Endothelial cell (in vitro differentiated cells): Measurements from ENCODE around the gene GDF11. TPM values are rescaled to one million over a fixed set of nuclear protein-coding genes. Genes with fewer than 3 reads are reported as not detected.

Source experiments
- DNase-seq: peaks from one replicate; pipeline ENCODE4 v3.0.0; 2021; ENCODE audit warnings: low spot score
- H3K27ac Mint-ChIP-seq: one replicate; pipeline ENCODE4 v1.8.0; 2021; ENCODE audit warnings: mixed read lengths, inconsistent platforms; ENCODE audit not compliant: unreplicated experiment
- H3K27me3 Mint-ChIP-seq: one replicate; pipeline ENCODE4 v1.8.0; 2021; ENCODE audit warnings: mild to moderate bottlenecking, moderate library complexity, mixed read lengths, inconsistent platforms; ENCODE audit not compliant: unreplicated experiment
- H3K36me3 Mint-ChIP-seq: one replicate; pipeline ENCODE4 v1.8.0; 2021; ENCODE audit warnings: mild to moderate bottlenecking, low read depth, mixed read lengths, inconsistent platforms; ENCODE audit not compliant: unreplicated experiment
- H3K4me1 Mint-ChIP-seq: one replicate; pipeline ENCODE4 v1.8.0; 2021; ENCODE audit warnings: mild to moderate bottlenecking, mixed read lengths, inconsistent platforms; ENCODE audit not compliant: unreplicated experiment
- H3K4me3 Mint-ChIP-seq: one replicate; pipeline ENCODE4 v1.8.0; 2021; ENCODE audit warnings: mild to moderate bottlenecking, mixed read lengths, inconsistent platforms; ENCODE audit not compliant: unreplicated experiment
- H3K9me3 Mint-ChIP-seq: one replicate; pipeline ENCODE4 v1.8.0; 2021; ENCODE audit warnings: mixed read lengths, inconsistent platforms; ENCODE audit not compliant: unreplicated experiment
- total RNA-seq: library from RNA; stranded (reverse); fragmentation: NEBNext Ultra II Directional; extraction: Animal tissue kit (Norgen Biotek cat#: 25700); gene quantifications from one replicate; pipeline ENCODE4 v1.2.1, GENCODE V29; 2021; ENCODE audit not compliant: unreplicated experiment
- TF ChIP-seq, protein P1 (sequence below): fragments of 200-600 bp; sonication (generic); IDR thresholded peaks from one replicate; pipeline ENCODE4 v1.5.0; 2021; ENCODE audit warnings: antibody characterized with exemption; ENCODE audit not compliant: unreplicated experiment

GDF11 gene
- total RNA-seq, 1 donor from 2014 or later = 9.3 TPM

- no peaks in the 10 kb centered on the region for H3K4me1 Mint-ChIP-seq
- TF ChIP-seq, protein P1, sequence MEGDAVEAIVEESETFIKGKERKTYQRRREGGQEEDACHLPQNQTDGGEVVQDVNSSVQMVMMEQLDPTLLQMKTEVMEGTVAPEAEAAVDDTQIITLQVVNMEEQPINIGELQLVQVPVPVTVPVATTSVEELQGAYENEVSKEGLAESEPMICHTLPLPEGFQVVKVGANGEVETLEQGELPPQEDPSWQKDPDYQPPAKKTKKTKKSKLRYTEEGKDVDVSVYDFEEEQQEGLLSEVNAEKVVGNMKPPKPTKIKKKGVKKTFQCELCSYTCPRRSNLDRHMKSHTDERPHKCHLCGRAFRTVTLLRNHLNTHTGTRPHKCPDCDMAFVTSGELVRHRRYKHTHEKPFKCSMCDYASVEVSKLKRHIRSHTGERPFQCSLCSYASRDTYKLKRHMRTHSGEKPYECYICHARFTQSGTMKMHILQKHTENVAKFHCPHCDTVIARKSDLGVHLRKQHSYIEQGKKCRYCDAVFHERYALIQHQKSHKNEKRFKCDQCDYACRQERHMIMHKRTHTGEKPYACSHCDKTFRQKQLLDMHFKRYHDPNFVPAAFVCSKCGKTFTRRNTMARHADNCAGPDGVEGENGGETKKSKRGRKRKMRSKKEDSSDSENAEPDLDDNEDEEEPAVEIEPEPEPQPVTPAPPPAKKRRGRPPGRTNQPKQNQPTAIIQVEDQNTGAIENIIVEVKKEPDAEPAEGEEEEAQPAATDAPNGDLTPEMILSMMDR = no peak
- H3K36me3 Mint-ChIP-seq = no peaks in the 10 kb centered on the region
- H3K27ac Mint-ChIP-seq = no peak overlapping the region
- H3K4me3 Mint-ChIP-seq = no peak overlapping the region
- no peak for DNase-seq
- peaks cover 4% of the 10 kb centered on the region for H3K27me3 Mint-ChIP-seq
- H3K9me3 Mint-ChIP-seq = no peaks in the 10 kb centered on the region
These were observed 46.8 kb upstream of the GDF11 start for GRCh38 chr12:55696141-55696540.

- Mint-ChIP-seq H3K36me3 (peaks cover 4% of the 10 kb centered on the region), H3K4me3 (no peak overlapping the region), H3K9me3 (no peaks in the 10 kb centered on the region), H3K4me1 (no peaks in the 10 kb centered on the region), H3K27me3 (peaks cover 5% of the 10 kb centered on the region), H3K27ac (no peak overlapping the region)
- no peak for DNase-seq
- TF ChIP-seq, protein P1 = no peak
These were observed 46.0 kb upstream of the GDF11 start for GRCh38 chr12:55696796-55697462.

GRCh38 chr12:55697686-55698085 lies 45.2 kb upstream of the GDF11 start:
- Mint-ChIP-seq H3K27ac (no peak overlapping the region), H3K36me3 (peaks cover 4% of the 10 kb centered on the region), H3K4me3 (no peak overlapping the region), H3K27me3 (peaks cover 6% of the 10 kb centered on the region), H3K9me3 (no peaks in the 10 kb centered on the region), H3K4me1 (no peaks in the 10 kb centered on the region)
- TF ChIP-seq, protein P1 = no peak
- no peak for DNase-seq

DNA sequence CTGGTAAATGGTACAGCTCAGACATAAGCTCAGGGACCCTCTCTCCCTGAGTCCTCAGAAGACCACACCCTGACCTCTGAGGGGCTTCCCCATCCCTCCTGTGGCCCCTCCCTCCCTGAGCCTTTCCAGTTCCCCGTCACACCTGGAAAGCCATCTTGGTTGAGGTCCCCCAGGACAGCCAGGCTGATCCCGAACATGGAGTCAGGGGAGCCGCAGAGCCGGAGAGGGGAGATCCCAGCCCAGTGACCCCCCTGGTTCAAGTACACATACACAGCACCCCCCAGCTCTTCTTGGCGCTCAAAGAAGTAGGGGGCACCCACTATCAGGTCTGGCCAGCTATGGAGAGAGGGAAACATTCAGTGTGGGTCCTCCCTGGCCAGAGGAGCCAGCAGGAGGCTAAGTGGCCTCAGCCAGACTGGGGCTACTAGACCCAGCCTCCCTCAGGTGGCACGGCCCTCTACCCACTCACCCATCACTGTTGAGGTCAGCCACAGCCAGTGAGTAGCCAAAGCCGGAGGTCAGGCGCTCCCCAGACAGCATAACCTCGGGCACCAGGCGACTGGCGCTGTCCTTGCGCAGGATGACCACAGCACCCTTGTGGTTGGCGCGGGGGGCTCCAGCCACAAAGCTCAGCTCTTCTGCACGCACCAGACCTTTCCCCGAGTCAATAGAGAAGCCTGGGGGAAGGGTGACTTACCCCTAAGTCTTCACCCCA lies 44.5 kb upstream of the GDF11 start:
- H3K27ac Mint-ChIP-seq = no peak overlapping the region
- DNase-seq = no peak
- no peaks in the 10 kb centered on the region for H3K9me3 Mint-ChIP-seq
- peaks cover 4% of the 10 kb centered on the region for H3K36me3 Mint-ChIP-seq
- TF ChIP-seq, protein P1 = no peak
- H3K4me3 Mint-ChIP-seq = no peak overlapping the region
- H3K4me1 Mint-ChIP-seq = no peaks in the 10 kb centered on the region
- H3K27me3 Mint-ChIP-seq = peaks cover 7% of the 10 kb centered on the region

DNA sequence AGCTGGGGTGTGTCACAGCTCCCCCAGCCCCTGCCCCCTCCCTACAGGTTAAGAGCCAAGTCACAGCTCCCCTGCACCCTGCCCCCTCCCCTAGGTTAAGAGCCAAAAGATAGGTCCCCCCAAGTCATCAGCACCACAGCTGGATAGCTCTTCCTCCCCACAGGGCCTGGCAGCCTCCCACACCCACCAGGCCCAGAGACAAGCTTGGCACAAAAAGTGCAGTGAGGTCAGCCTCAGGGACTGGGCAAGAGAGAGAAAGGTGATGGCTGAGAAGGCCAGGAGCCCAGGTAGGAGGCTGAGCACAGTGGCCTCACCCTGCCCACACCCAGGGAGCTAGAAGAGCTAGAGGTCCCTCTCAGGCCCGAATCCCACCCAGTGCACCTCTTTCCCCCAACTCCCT lies 44.0 kb upstream of the GDF11 start:
- H3K27me3 Mint-ChIP-seq = peaks cover 11% of the 10 kb centered on the region
- H3K27ac Mint-ChIP-seq = no peak overlapping the region
- no peak for DNase-seq

More for the DNA sequence above, 44.0 kb upstream of the GDF11 start:
- Mint-ChIP-seq H3K9me3 (no peaks in the 10 kb centered on the region), H3K4me1 (no peaks in the 10 kb centered on the region), H3K4me3 (no peak overlapping the region), H3K36me3 (peaks cover 4% of the 10 kb centered on the region)
- TF ChIP-seq, protein P1 = no peak
